ENCODE results near the gene RCBTB2.

- TF ChIP-seq EZH2phosphoT487 (IDR thresholded peaks at IDR 0.05) (no peak), CTCF (IDR thresholded peaks at IDR 0.05) (no peak)
Measured at GRCh38 chr13:48507021-48507420, 25.9 kb downstream of the RCBTB2 start.

All from neural progenitor cell (in vitro differentiated cells).